H1 (cell line): ENCODE data around the gene NMT1. TPM values are rescaled to one million over a fixed set of nuclear protein-coding genes. Genes with fewer than 3 reads are reported as not detected.

ENCODE experiments used
- CTCF ChIA-PET: fragments of 300-600 bp; sonication (Branson Sonifier 250); formaldehyde crosslinking; loops from one replicate; lab custom pipeline; 2021; ENCODE audit not compliant: partially characterized antibody; lab: Charles Lee
- POLR2A ChIA-PET: fragments of 300-600 bp; sonication (Branson Sonifier 250); formaldehyde crosslinking; loops from one replicate; lab custom pipeline; 2021; ENCODE audit warnings: inconsistent platforms; ENCODE audit not compliant: partially characterized antibody; lab: Charles Lee
- DNase-seq, 2 experiments: peaks; one replicate each; pipeline versions ENCODE4 v3.0.0 to v3.0.0-alpha.2; 2010 to 2022; ENCODE audit warnings: low spot score in 2 of 2, low read depth in 1 of 2, mixed read lengths in 1 of 2
- FAIRE-seq: peaks from 2 replicates; lab custom pipeline; 2011; peaks lifted over from hg19 to GRCh38; lab: Jason Lieb, UNC
- H2AFZ ChIP-seq: 2 replicates; pipeline ENCODE4 v1.8.1; 2012; ENCODE audit warnings: low read length, inconsistent platforms
- H2AK5ac ChIP-seq: 2 replicates; pipeline ENCODE4 v1.6.1; 2013; ENCODE audit warnings: low read depth, low read length
- H2BK120ac ChIP-seq: replicated peaks from 2 replicates; pipeline ENCODE3; 2013; ENCODE audit warnings: low read depth, low read length, inconsistent platforms
- H2BK12ac ChIP-seq: 2 replicates; pipeline ENCODE4 v1.6.1; 2013; ENCODE audit warnings: low read depth, low read length
- H2BK15ac ChIP-seq: 2 replicates; pipeline ENCODE4 v1.6.1; 2013; ENCODE audit warnings: low read length
- H2BK20ac ChIP-seq: 2 replicates; pipeline ENCODE4 v1.6.1; 2013; ENCODE audit warnings: low read length
- H2BK5ac ChIP-seq: 2 replicates; pipeline ENCODE4 v1.6.1; 2013; ENCODE audit warnings: low read depth, low read length
- H3K14ac ChIP-seq: 2 replicates; pipeline ENCODE4 v1.6.1; 2013; ENCODE audit warnings: inconsistent platforms; ENCODE audit not compliant: insufficient read length
- H3K18ac ChIP-seq: 2 replicates; pipeline ENCODE4 v1.6.1; 2013; ENCODE audit warnings: low read length; ENCODE audit errors: extremely low read depth
- H3K23ac ChIP-seq: 2 replicates; pipeline ENCODE4 v1.6.1; 2013; ENCODE audit warnings: inconsistent platforms; ENCODE audit not compliant: insufficient read length
- H3K23me2 ChIP-seq: 2 replicates; pipeline ENCODE4 v1.6.1; 2013; ENCODE audit warnings: low read depth, low read length
- H3K27ac ChIP-seq: 2 replicates; pipeline ENCODE4 v1.6.1; 2011; ENCODE audit warnings: low read depth, low read length, inconsistent platforms
- H3K27me3 ChIP-seq, 4 experiments: replicated peaks in 1 of 4; 1 replicate in 1 of 4; 2 replicates in 3 of 4; pipeline versions ENCODE4 v1.6.1 to v1.8.1; 2011 to 2013; ENCODE audit warnings: low read length in 3 of 4, mild to moderate bottlenecking in 3 of 4, inconsistent platforms in 2 of 4, mixed read lengths in 2 of 4, moderate library complexity in 1 of 4; ENCODE audit not compliant: control insufficient read depth in 3 of 4, insufficient read depth in 3 of 4; ENCODE audit errors: extremely low read depth in 1 of 4
- H3K36me3 ChIP-seq, 4 experiments: 2 replicates each; pipeline versions ENCODE4 v1.6.1 to v1.8.1; 2011 to 2013; ENCODE audit warnings: mild to moderate bottlenecking in 4 of 4, low read length in 3 of 4, moderate library complexity in 2 of 4, control low read depth in 1 of 4, inconsistent platforms in 1 of 4; ENCODE audit not compliant: insufficient read depth in 4 of 4, control insufficient read depth in 2 of 4
- H3K4ac ChIP-seq: replicated peaks from 2 replicates; pipeline ENCODE3; 2013; ENCODE audit warnings: low read length, low read depth, mixed read lengths, inconsistent platforms; ENCODE audit not compliant: insufficient read length
- H3K4me1 ChIP-seq, 4 experiments: replicated peaks in 1 of 4; 1 replicate in 1 of 4; 2 replicates in 3 of 4; pipeline versions ENCODE4 v1.6.1 to v1.8.1; 2011 to 2013; ENCODE audit warnings: low read length in 3 of 4, inconsistent platforms in 2 of 4, mixed read lengths in 1 of 4; ENCODE audit not compliant: insufficient read depth in 4 of 4, control insufficient read depth in 3 of 4
- H3K4me2 ChIP-seq, 2 experiments: 2 replicates each; pipeline versions ENCODE4 v1.6.1 to v1.8.1; 2011 to 2013; ENCODE audit warnings: low read depth in 2 of 2, low read length in 2 of 2, control low read depth in 1 of 2, inconsistent platforms in 1 of 2, mild to moderate bottlenecking in 1 of 2; ENCODE audit not compliant: insufficient read depth in 1 of 2
- H3K4me3 ChIP-seq, 4 experiments: fragments of 200-600, 300-600 bp in 1 of 4; sonication (generic), shearing (Covaris generic), sonication (Bioruptor Twin) in 1 of 4; 2 replicates each; pipeline versions ENCODE4 v1.5.1 to v1.8.1; 2011 to 2016; ENCODE audit warnings: low read length in 4 of 4, low read depth in 3 of 4, control low read depth in 2 of 4, inconsistent platforms in 2 of 4, mild to moderate bottlenecking in 2 of 4, mixed read lengths in 1 of 4, moderate library complexity in 1 of 4; ENCODE audit not compliant: insufficient read depth in 2 of 4; ENCODE audit errors: extremely low read depth in 1 of 4
- H3K56ac ChIP-seq: replicated peaks from 2 replicates; pipeline ENCODE3; 2013; ENCODE audit warnings: low read depth, mild to moderate bottlenecking, mixed read lengths, low read length, inconsistent platforms; ENCODE audit not compliant: insufficient read length
- H3K79me1 ChIP-seq: 2 replicates; pipeline ENCODE4 v1.6.1; 2013; ENCODE audit warnings: low read depth, low read length, control low read depth
- H3K79me2 ChIP-seq, 2 experiments: 2 replicates each; pipeline versions ENCODE4 v1.6.1 to v1.8.1; 2012 to 2013; ENCODE audit warnings: low read length in 2 of 2, mild to moderate bottlenecking in 2 of 2, inconsistent platforms in 1 of 2; ENCODE audit not compliant: insufficient read depth in 2 of 2, control insufficient read depth in 1 of 2
- H3K9ac ChIP-seq, 4 experiments: replicated peaks in 1 of 4; 1 replicate in 1 of 4; 2 replicates in 3 of 4; pipeline versions ENCODE4 v1.6.1 to v1.8.1; 2011 to 2013; ENCODE audit warnings: low read depth in 3 of 4, low read length in 3 of 4, control low read depth in 2 of 4, mild to moderate bottlenecking in 2 of 4, moderate library complexity in 2 of 4, inconsistent platforms in 1 of 4; ENCODE audit errors: extremely low read depth in 1 of 4
- H3K9me3 ChIP-seq, 2 experiments: 2 replicates each; pipeline versions ENCODE4 v1.6.1 to v1.8.1; 2012 to 2013; ENCODE audit warnings: mild to moderate bottlenecking in 2 of 2, moderate library complexity in 2 of 2, control low read depth in 1 of 2, inconsistent platforms in 1 of 2, low read depth in 1 of 2, low read length in 1 of 2, mixed read lengths in 1 of 2; ENCODE audit not compliant: insufficient read depth in 2 of 2
- H4K20me1 ChIP-seq, 2 experiments: replicated peaks in 1 of 2; 2 replicates each; pipeline versions ENCODE3 to v1.8.1; 2011 to 2013; ENCODE audit warnings: inconsistent platforms in 2 of 2, low read length in 2 of 2, mild to moderate bottlenecking in 1 of 2; ENCODE audit not compliant: insufficient read depth in 2 of 2, control insufficient read depth in 1 of 2
- H4K5ac ChIP-seq: 2 replicates; pipeline ENCODE4 v1.6.1; 2013; ENCODE audit warnings: low read length, low read depth, mixed read lengths, inconsistent platforms; ENCODE audit not compliant: insufficient read length
- H4K8ac ChIP-seq: 2 replicates; pipeline ENCODE4 v1.8.0; 2013; ENCODE audit warnings: mild to moderate bottlenecking, moderate library complexity, low read length, inconsistent platforms; ENCODE audit not compliant: insufficient read depth; ENCODE audit errors: extremely low read depth
- H4K91ac ChIP-seq: replicated peaks from 2 replicates; pipeline ENCODE3; 2013; ENCODE audit warnings: low read length, mixed read lengths, inconsistent platforms; ENCODE audit not compliant: insufficient read length
- ASH2L ChIP-seq: fragments of 200-600, 300-600 bp; sonication (generic); IDR thresholded peaks from one replicate; pipeline ENCODE4 v1.7.1; 2017; ENCODE audit warnings: low read length
- ATF2 ChIP-seq: IDR thresholded peaks from 2 replicates; pipeline ENCODE4 v1.6.1; 2012; ENCODE audit warnings: low read length, inconsistent platforms
- CBX5 ChIP-seq: fragments of 300-800, 300-1000 bp; sonication (generic); IDR thresholded peaks from 2 replicates; pipeline ENCODE4 v1.7.1; 2016; ENCODE audit warnings: antibody characterized with exemption, low read length, low read depth
- CBX8 ChIP-seq: fragments of 300-800, 300-1000 bp; sonication (generic); IDR thresholded peaks from 2 replicates; pipeline ENCODE4 v1.7.1; 2016; ENCODE audit warnings: low read depth, low read length, borderline replicate concordance
- HDAC6 ChIP-seq: IDR thresholded peaks from one replicate; pipeline ENCODE4 v1.7.1; 2012; ENCODE audit warnings: low read depth, mild to moderate bottlenecking, inconsistent platforms, low read length, moderate library complexity
- JUN ChIP-seq: IDR thresholded peaks from 2 replicates; pipeline ENCODE4 v1.6.1; 2011; ENCODE audit warnings: low read depth, mild to moderate bottlenecking, improper control_type of control experiment, low read length
- KDM4A ChIP-seq: IDR thresholded peaks from one replicate; pipeline ENCODE4 v1.7.1; 2012; ENCODE audit warnings: low read depth, mild to moderate bottlenecking, moderate library complexity, low read length, inconsistent platforms; ENCODE audit not compliant: severe bottlenecking
- NRF1 ChIP-seq: IDR thresholded peaks from 2 replicates; pipeline ENCODE4 v1.6.1; 2011; ENCODE audit warnings: mild to moderate bottlenecking, low read depth, low read length, improper control_type of control experiment
- TCF12 ChIP-seq: IDR thresholded peaks from 2 replicates; pipeline ENCODE4 v1.6.1; 2011; ENCODE audit warnings: low read depth, mild to moderate bottlenecking, low read length
- WGBS, 2 experiments: shearing (Covaris generic) in 1 of 2; methylation state at CpG; one replicate each; pipeline versions ENCODE4 v1.1.6 to v1.1.7; 2013 to 2015; ENCODE audit warnings: low lambda C conversion rate in 2 of 2, mixed read lengths in 2 of 2, inconsistent platforms in 1 of 2, low coverage in 1 of 2, missing lambda C conversion rate in 1 of 2; ENCODE audit not compliant: insufficient replicate concordance in 2 of 2, insufficient coverage in 1 of 2, insufficient read length in 1 of 2; ENCODE audit errors: extremely low coverage in 1 of 2, missing lambda C conversion rate in 1 of 2; 5-methylcytosine and 5-hydroxymethylcytosine counted together
- polyA plus RNA-seq, 7 experiments: library from polyadenylated mRNA; depleted of rRNA in 3 of 7; stranded (reverse) in 5 of 7; unstranded in 2 of 7; fragments of >200 nt in 5 of 7; fragments of 200-250 nt in 2 of 7; gene quantifications; 1 replicate in 5 of 7; 2 replicates in 1 of 7; 4 replicates in 1 of 7; pipeline versions ENCODE4 v1.2.1 to v1.2.3, GENCODE V29; 2011 to 2013; ENCODE audit warnings: missing spikeins in 2 of 7, mixed read lengths in 2 of 7
- total RNA-seq: library from RNA; stranded (reverse); fragmentation: NEBNext Ultra II Directional; extraction: Animal tissue kit (Norgen Biotek cat#: 25700); gene quantifications from 2 replicates; pipeline ENCODE4 v1.2.1, GENCODE V29; 2021

The NMT1 gene
- total and polyA plus RNA-seq, 2 of the 8 experiments (the other 6 are each of a cell fraction or from before 2014, with no cell fraction given) = 42.9 to 149 TPM

GRCh38 chr17:45093444-45094110, 32.5 kb downstream of the NMT1 start:
- Histone ChIP-seq H3K27me3 (no peaks in the 10 kb centered on the region), H4K20me1 (peaks cover 0 to 19% of the 10 kb centered on the region in 2 experiments), H2BK12ac (no peak overlapping the region), H3K27ac (no peak overlapping the region), H3K9me3 (no peaks in the 10 kb centered on the region), H4K5ac (no peak overlapping the region), H3K14ac (no peak overlapping the region), H3K23me2 (no peaks in the 10 kb centered on the region; the same call in 1 of the 2 replicates), H3K4ac (no peak overlapping the region), H3K4me3 (no peak overlapping the region), H3K79me2 (no peaks in the 10 kb centered on the region), H2AK5ac (no peak overlapping the region), H3K18ac (no peak overlapping the region), H3K4me2 (no peak overlapping the region), H4K8ac (no peak overlapping the region), H3K23ac (no peak overlapping the region), H3K9ac (no peak overlapping the region), H2AFZ (no peak overlapping the region), H2BK15ac (no peak overlapping the region), H3K56ac (no peak overlapping the region), H2BK20ac (no peak overlapping the region), H3K79me1 (no peaks in the 10 kb centered on the region; the same call in 1 of the 2 replicates), H2BK120ac (no peak overlapping the region), H2BK5ac (no peak overlapping the region), H3K36me3 (peaks cover 26 to 71% (median 59%) of the 10 kb centered on the region in 4 experiments), H4K91ac (no peak overlapping the region), H3K4me1 (peaks cover 0 to 7% (median 0%) of the 10 kb centered on the region in 4 experiments; a peak in 4 of 7 replicates)
- no peak for DNase-seq
- no peak for FAIRE-seq
- 82% methylated on average over 13 of the region's 13 CpGs; no CpG with 5 or more reads in 1 of the 2 experiments for WGBS, 2 experiments
- ChIA-PET CTCF (interaction anchor here (0.5 to 7.5 kb wide), 8 partner anchors 12 to 721 kb away, joined by 3 to 69 read pairs (median 4); partner anchors contain the start of gene PLCD3), POLR2A (interaction anchor here (1.3 kb wide), 1 partner anchor 9 kb away, joined by 3 read pairs; no protein-coding TSS in a partner anchor)
- TF ChIP-seq ATF2 (no peak), ASH2L (no peak), CBX5 (no peak), CBX8 (no peak), HDAC6 (no peak), NRF1 (no peak), TCF12 (no peak), KDM4A (no peak), JUN (no peak)
